Liver (tissue), 3 donors: ENCODE measurements around the gene TMEM141.

Experiments used
- GABPA ChIP-seq, 2 donors: IDR thresholded peaks in 1 of 2; conservative IDR thresholded peaks in 1 of 2; 2 replicates each; pipeline ENCODE4 v1.6.1; 2016; ENCODE audit warnings: antibody characterized with exemption in 2 of 2, mild to moderate bottlenecking in 1 of 2, moderate library complexity in 1 of 2
- MAX ChIP-seq: IDR thresholded peaks from 2 replicates; pipeline ENCODE4 v1.6.1; 2016; ENCODE audit warnings: antibody characterized with exemption
- RAD21 ChIP-seq, 2 donors: IDR thresholded peaks; 2 replicates each; pipeline ENCODE4 v1.6.1; 2016; ENCODE audit warnings: antibody characterized with exemption in 2 of 2, mild to moderate bottlenecking in 2 of 2
- TAF1 ChIP-seq: conservative IDR thresholded peaks from 2 replicates; pipeline ENCODE4 v1.6.1; 2016; ENCODE audit warnings: antibody characterized with exemption, mild to moderate bottlenecking
- TF ChIP-seq, protein P1 (sequence below): fragments of 150-350 bp; IDR thresholded peaks from 2 replicates; pipeline ENCODE4 v1.5.1; 2017; ENCODE audit warnings: improper control_type of control experiment, low read depth, low read length; ENCODE audit not compliant: missing input control
- donor health status: healthy.
- donor health status: healthy.

DNA sequence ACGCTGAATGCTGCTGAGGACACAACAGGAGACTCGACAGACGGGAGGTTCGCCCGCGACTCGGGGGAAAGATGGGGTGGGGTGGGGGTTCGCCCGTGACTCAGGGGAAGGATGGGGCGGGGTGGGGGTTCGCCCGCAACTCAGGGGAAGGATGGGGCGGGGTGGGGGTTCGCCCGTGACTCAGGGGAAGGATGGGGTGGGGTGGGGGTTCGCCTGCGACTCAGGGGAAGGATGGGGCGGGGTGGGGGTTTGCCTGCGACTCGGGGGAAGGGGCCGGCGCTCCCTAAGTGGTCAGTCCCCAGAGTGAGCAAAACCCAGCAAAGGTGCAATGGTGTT, 45.0 kb upstream of the TMEM141 start:
- TF ChIP-seq TAF1 (no peak), RAD21 (IDR thresholded peaks at IDR 0.05) (no peak), GABPA (IDR thresholded peaks at IDR 0.05 in 1 of 2, conservative IDR thresholded peaks at IDR 0.05 in 1 of 2) (no peak), MAX (no peak)
- TF ChIP-seq, protein P1, sequence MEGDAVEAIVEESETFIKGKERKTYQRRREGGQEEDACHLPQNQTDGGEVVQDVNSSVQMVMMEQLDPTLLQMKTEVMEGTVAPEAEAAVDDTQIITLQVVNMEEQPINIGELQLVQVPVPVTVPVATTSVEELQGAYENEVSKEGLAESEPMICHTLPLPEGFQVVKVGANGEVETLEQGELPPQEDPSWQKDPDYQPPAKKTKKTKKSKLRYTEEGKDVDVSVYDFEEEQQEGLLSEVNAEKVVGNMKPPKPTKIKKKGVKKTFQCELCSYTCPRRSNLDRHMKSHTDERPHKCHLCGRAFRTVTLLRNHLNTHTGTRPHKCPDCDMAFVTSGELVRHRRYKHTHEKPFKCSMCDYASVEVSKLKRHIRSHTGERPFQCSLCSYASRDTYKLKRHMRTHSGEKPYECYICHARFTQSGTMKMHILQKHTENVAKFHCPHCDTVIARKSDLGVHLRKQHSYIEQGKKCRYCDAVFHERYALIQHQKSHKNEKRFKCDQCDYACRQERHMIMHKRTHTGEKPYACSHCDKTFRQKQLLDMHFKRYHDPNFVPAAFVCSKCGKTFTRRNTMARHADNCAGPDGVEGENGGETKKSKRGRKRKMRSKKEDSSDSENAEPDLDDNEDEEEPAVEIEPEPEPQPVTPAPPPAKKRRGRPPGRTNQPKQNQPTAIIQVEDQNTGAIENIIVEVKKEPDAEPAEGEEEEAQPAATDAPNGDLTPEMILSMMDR = no peak
